ENCODE results near the gene MBD1. TPM values are rescaled to one million over a fixed set of nuclear protein-coding genes. Genes with fewer than 3 reads are reported as not detected.
"Not testable (repeated sequence)": the region's sequence is repeated elsewhere in the genome, so short reads cannot be mapped to it uniquely, and the experiment has no call there.

The MBD1 gene
- total RNA-seq, 1 donor from 2014 or later, result 72.2 TPM

GRCh38 chr18:50250935-50251334, 30.4 kb downstream of the MBD1 start:
- Histone ChIP-seq H3K36me3 (ENCODE audit: control insufficient read depth, insufficient read depth, low read length) (no peaks in the 10 kb centered on the region), H3K4me3 (ENCODE audit: low read depth, low read length) (no peak overlapping the region), H3K27me3 (ENCODE audit: control insufficient read depth, insufficient read depth, low read length) (no peaks in the 10 kb centered on the region)
- TF ChIP-seq CTCF (IDR thresholded peaks at IDR 0.05; ENCODE audit: insufficient read depth, low read length, poor library complexity, severe bottlenecking), result no peak
- no peak for DNase-seq (ENCODE audit: low read depth)

GRCh38 chr18:50249576-50249975, 31.7 kb downstream of the MBD1 start:
- no peak for TF ChIP-seq CTCF (IDR thresholded peaks at IDR 0.05; ENCODE audit: insufficient read depth, low read length, poor library complexity, severe bottlenecking)
- H3K27me3 ChIP-seq (ENCODE audit: control insufficient read depth, insufficient read depth, low read length), result no peaks in the 10 kb centered on the region
- no peak for DNase-seq (ENCODE audit: low read depth)
- no peaks in the 10 kb centered on the region for H3K36me3 ChIP-seq (ENCODE audit: control insufficient read depth, insufficient read depth, low read length)
- H3K4me3 ChIP-seq (ENCODE audit: low read depth, low read length), result no peak overlapping the region

- Histone ChIP-seq H3K36me3 (ENCODE audit: control insufficient read depth, insufficient read depth, low read length) (no peaks in the 10 kb centered on the region), H3K4me3 (ENCODE audit: low read depth, low read length) (no peak overlapping the region), H3K27me3 (ENCODE audit: control insufficient read depth, insufficient read depth, low read length) (no peaks in the 10 kb centered on the region)
- DNase-seq (ENCODE audit: low read depth), result no peak
- TF ChIP-seq CTCF (IDR thresholded peaks at IDR 0.05; ENCODE audit: insufficient read depth, low read length, poor library complexity, severe bottlenecking), result no peak
Observed at GRCh38 chr18:50247561-50247960, 33.8 kb downstream of the MBD1 start.

GRCh38 chr18:50241768-50242167, 39.6 kb downstream of the MBD1 start:
- H3K27me3 ChIP-seq (ENCODE audit: control insufficient read depth, insufficient read depth, low read length); DNase-seq (ENCODE audit: low read depth); H3K36me3 ChIP-seq (ENCODE audit: control insufficient read depth, insufficient read depth, low read length); H3K4me3 ChIP-seq (ENCODE audit: low read depth, low read length): not testable (repeated sequence)

- no peaks in the 10 kb centered on the region for H3K36me3 ChIP-seq (ENCODE audit: control insufficient read depth, insufficient read depth, low read length)
- DNase-seq (ENCODE audit: low read depth), result no peak
- no peaks in the 10 kb centered on the region for H3K27me3 ChIP-seq (ENCODE audit: control insufficient read depth, insufficient read depth, low read length)
- no peak for TF ChIP-seq CTCF (IDR thresholded peaks at IDR 0.05; ENCODE audit: insufficient read depth, low read length, poor library complexity, severe bottlenecking)
- no peak overlapping the region for H3K4me3 ChIP-seq (ENCODE audit: low read depth, low read length)
Observed at GRCh38 chr18:50240080-50240563, 41.2 kb downstream of the MBD1 start.

- H3K36me3 ChIP-seq (ENCODE audit: control insufficient read depth, insufficient read depth, low read length), result no peaks in the 10 kb centered on the region
- no peak for DNase-seq (ENCODE audit: low read depth)
Observed at GRCh38 chr18:50232419-50232818, 48.9 kb downstream of the MBD1 start.

More at GRCh38 chr18:50232419-50232818, 48.9 kb downstream of the MBD1 start:
- no peak overlapping the region for H3K4me3 ChIP-seq (ENCODE audit: low read depth, low read length)
- no peak for TF ChIP-seq CTCF (IDR thresholded peaks at IDR 0.05; ENCODE audit: insufficient read depth, low read length, poor library complexity, severe bottlenecking)
- no peaks in the 10 kb centered on the region for H3K27me3 ChIP-seq (ENCODE audit: control insufficient read depth, insufficient read depth, low read length)
